ENCODE measurements around the gene TMEM245.

The TMEM245 gene

GRCh38 chr9:109119439-109120203 lies at the start of gene TMEM245:
Gene TMEM245 (minus strand): TSS chr9:109119947. CDS start chr9:109119913, 34 bp downstream.
- DNase-seq (ENCODE audit: low spot score), result peak; percentile 84

GRCh38 chr9:109168170-109168569 lies 48.4 kb upstream of the TMEM245 start:
- peak; percentile 72 for DNase-seq (ENCODE audit: low spot score)

GRCh38 chr9:109167716-109168115 lies 48.0 kb upstream of the TMEM245 start:
- peak; percentile 42 for DNase-seq (ENCODE audit: low spot score)

- no peak for DNase-seq (ENCODE audit: low spot score)
Measured at GRCh38 chr9:109166771-109167601, 47.2 kb upstream of the TMEM245 start, which contains the start of gene FRRS1L. Gene FRRS1L (minus strand): TSS chr9:109167249. CDS start chr9:109167138, 111 bp downstream.

GRCh38 chr9:109166171-109166770 lies 46.5 kb upstream of the TMEM245 start:
- DNase-seq (ENCODE audit: low spot score), result no peak

- DNase-seq (ENCODE audit: low spot score), result no peak
Measured at GRCh38 chr9:109164042-109164441, 44.3 kb upstream of the TMEM245 start.

- no peak for DNase-seq (ENCODE audit: low spot score)
Measured at GRCh38 chr9:109163194-109163593, 43.4 kb upstream of the TMEM245 start.

- DNase-seq (ENCODE audit: low spot score), result no peak
Measured at GRCh38 chr9:109162677-109163076, 42.9 kb upstream of the TMEM245 start.

- no peak for DNase-seq (ENCODE audit: low spot score)
Measured at GRCh38 chr9:109161471-109161870, 41.7 kb upstream of the TMEM245 start.

- DNase-seq (ENCODE audit: low spot score), result no peak
Measured at GRCh38 chr9:109159583-109159982, 39.8 kb upstream of the TMEM245 start.

GRCh38 chr9:109158651-109159050 lies 38.9 kb upstream of the TMEM245 start:
- DNase-seq (ENCODE audit: low spot score), result no peak

- DNase-seq (ENCODE audit: low spot score), result no peak
Measured at GRCh38 chr9:109156708-109157107, 37.0 kb upstream of the TMEM245 start.

GRCh38 chr9:109150925-109151545 lies 31.3 kb upstream of the TMEM245 start:
- no peak for DNase-seq (ENCODE audit: low spot score)

- no peak for DNase-seq (ENCODE audit: low spot score)
Measured at GRCh38 chr9:109149722-109150121, 30.0 kb upstream of the TMEM245 start.

GRCh38 chr9:109149089-109149488 lies 29.3 kb upstream of the TMEM245 start:
- no peak for DNase-seq (ENCODE audit: low spot score)

- no peak for DNase-seq (ENCODE audit: low spot score)
Measured at GRCh38 chr9:109145051-109145450, 25.3 kb upstream of the TMEM245 start.

GRCh38 chr9:109143881-109144562 lies 24.3 kb upstream of the TMEM245 start:
- no peak for DNase-seq (ENCODE audit: low spot score)

GRCh38 chr9:109141375-109141774 lies 21.6 kb upstream of the TMEM245 start:
- DNase-seq (ENCODE audit: low spot score), result no peak

- no peak for DNase-seq (ENCODE audit: low spot score)
Measured at GRCh38 chr9:109139851-109140250, 20.1 kb upstream of the TMEM245 start.

- DNase-seq (ENCODE audit: low spot score), result no peak
Measured at GRCh38 chr9:109138421-109138820, 18.7 kb upstream of the TMEM245 start.

- no peak for DNase-seq (ENCODE audit: low spot score)
Measured at GRCh38 chr9:109134167-109134578, 14.4 kb upstream of the TMEM245 start.

- no peak for DNase-seq (ENCODE audit: low spot score)
Measured at GRCh38 chr9:109133533-109133932, 13.8 kb upstream of the TMEM245 start.
